ENCODE results near the gene SYS1. TPM values are rescaled to one million over a fixed set of nuclear protein-coding genes. Genes with fewer than 3 reads are reported as not detected.
A peak's percentile ranks its signal among the peaks of the same experiment; 100 is the strongest.

SYS1 gene
- total and polyA plus RNA-seq, 2 of the 8 experiments (the other 6 are each of a cell fraction or from before 2014, with no cell fraction given): 19.6 to 50.8 TPM

DNA sequence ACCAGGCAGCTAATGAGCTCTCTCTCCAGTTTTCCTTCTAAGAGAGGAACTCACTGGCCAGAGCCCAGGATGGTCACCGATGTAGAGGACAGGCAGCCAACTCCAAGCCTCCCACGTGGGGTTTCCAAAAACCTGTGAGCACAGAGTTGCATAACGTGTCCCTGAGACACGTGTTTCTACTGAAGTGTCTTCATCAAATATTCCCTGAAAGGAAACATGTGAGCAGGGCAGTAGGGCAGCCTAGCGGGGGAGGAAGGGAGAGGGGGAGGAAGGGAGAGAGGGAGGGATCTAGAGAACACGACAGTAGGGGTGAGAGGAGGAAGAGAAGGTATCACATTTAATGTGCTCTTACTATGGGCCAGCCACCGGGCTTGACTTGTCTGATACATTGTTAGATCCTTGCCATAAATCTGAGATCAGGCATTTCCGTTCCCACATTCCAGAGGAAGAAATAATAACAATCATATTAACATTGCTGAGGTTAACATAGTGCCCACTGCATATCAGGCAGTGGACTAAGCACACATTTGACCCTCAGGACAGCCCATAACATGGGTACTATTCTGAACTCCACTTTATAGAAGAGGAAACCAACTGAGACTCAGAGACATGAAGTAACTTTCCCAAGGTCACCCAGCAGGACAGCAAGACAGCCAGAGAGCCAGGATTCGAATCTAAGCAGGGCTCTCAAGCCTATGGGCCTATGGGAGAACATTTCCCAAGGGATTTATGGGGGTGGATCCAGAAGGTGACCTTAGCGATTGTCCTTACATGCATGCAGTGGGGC is 4.5 kb upstream of the SYS1 start:
- CTCF ChIA-PET (ENCODE audit: partially characterized antibody): interaction anchor here (0.9 to 6.8 kb wide), 12 partner anchors 11 to 92 kb away, joined by 3 to 85 read pairs (median 7); partner anchors contain the start of genes MATN4, SDC4 and TP53TG5
- no peak for DNase-seq (ENCODE audit: low read depth in 1 of 2, low spot score in 2 of 2)
- TF ChIP-seq BCL11A (IDR thresholded peaks at IDR 0.05; ENCODE audit: low read depth in 2 of 2, low read length in 2 of 2): no peak
- no peak for TF ChIP-seq RBBP5 (IDR thresholded peaks at IDR 0.05; ENCODE audit: borderline replicate concordance, low read depth, low read length)
- TF ChIP-seq, protein P1, sequence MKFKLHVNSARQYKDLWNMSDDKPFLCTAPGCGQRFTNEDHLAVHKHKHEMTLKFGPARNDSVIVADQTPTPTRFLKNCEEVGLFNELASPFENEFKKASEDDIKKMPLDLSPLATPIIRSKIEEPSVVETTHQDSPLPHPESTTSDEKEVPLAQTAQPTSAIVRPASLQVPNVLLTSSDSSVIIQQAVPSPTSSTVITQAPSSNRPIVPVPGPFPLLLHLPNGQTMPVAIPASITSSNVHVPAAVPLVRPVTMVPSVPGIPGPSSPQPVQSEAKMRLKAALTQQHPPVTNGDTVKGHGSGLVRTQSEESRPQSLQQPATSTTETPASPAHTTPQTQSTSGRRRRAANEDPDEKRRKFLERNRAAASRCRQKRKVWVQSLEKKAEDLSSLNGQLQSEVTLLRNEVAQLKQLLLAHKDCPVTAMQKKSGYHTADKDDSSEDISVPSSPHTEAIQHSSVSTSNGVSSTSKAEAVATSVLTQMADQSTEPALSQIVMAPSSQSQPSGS (IDR thresholded peaks at IDR 0.05; ENCODE audit: low read length): no peak
- no peak for TF ChIP-seq JUND (IDR thresholded peaks at IDR 0.05; ENCODE audit: low read length)
- no peak for TF ChIP-seq SP2 (IDR thresholded peaks at IDR 0.05; ENCODE audit: low read length)
- no peak for TF ChIP-seq HDAC2 (IDR thresholded peaks at IDR 0.05; ENCODE audit: borderline replicate concordance in 1 of 2, low read depth in 2 of 2, low read length in 2 of 2)
- TF ChIP-seq SUZ12 (IDR thresholded peaks at IDR 0.05; ENCODE audit: low read length): no peak
- TF ChIP-seq POU5F1 (IDR thresholded peaks at IDR 0.05; ENCODE audit: low read depth, low read length): no peak
- TF ChIP-seq HDAC6 (IDR thresholded peaks at IDR 0.05; ENCODE audit: low read depth, low read length): no peak
- no peak for TF ChIP-seq NANOG (IDR thresholded peaks at IDR 0.05; ENCODE audit: insufficient read depth, low read depth, low read length, poor library complexity, severe bottlenecking)

More for the DNA sequence above, 4.5 kb upstream of the SYS1 start:
- H3K27me3 ChIP-seq (replicated peaks in 1 of 4; ENCODE audit: control insufficient read depth in 3 of 4, extremely low read depth in 1 of 4, insufficient read depth in 3 of 4, low read length in 3 of 4): no peaks in the 10 kb centered on the region
- no peak overlapping the region for H2AK5ac ChIP-seq (ENCODE audit: low read depth, low read length)
- H4K20me1 ChIP-seq (replicated peaks in 1 of 2; ENCODE audit: control insufficient read depth in 1 of 2, insufficient read depth in 2 of 2, low read length in 2 of 2): no peaks in the 10 kb centered on the region
- H3K4me3 ChIP-seq (ENCODE audit: extremely low read depth in 1 of 4, insufficient read depth in 2 of 4, low read depth in 3 of 4, low read length in 4 of 4): peak overlapping the region in 1 of 4 experiments; percentile 22; a peak in 1 of 8 replicates
- no peak overlapping the region; a peak in 1 of 4 replicates for H3K4me2 ChIP-seq (ENCODE audit: insufficient read depth in 1 of 2, low read depth in 2 of 2, low read length in 2 of 2)
- H3K27ac ChIP-seq (ENCODE audit: low read depth, low read length): no peak overlapping the region
- H3K4ac ChIP-seq (replicated peaks; ENCODE audit: insufficient read length, low read depth, low read length): no peak overlapping the region
- H3K23ac ChIP-seq (ENCODE audit: insufficient read length): no peak overlapping the region
- H3K14ac ChIP-seq (ENCODE audit: insufficient read length): no peak overlapping the region
- WGBS, 2 experiments (ENCODE audit: extremely low coverage in 1 of 2, insufficient coverage in 1 of 2, insufficient read length in 1 of 2, insufficient replicate concordance in 2 of 2, low coverage in 1 of 2, low lambda C conversion rate in 2 of 2, missing lambda C conversion rate in 1 of 2): 72% methylated on average over 10 of the region's 10 CpGs; no CpG with 5 or more reads in 1 of the 2 experiments
- H3K9me3 ChIP-seq (ENCODE audit: insufficient read depth in 2 of 2, low read depth in 1 of 2, low read length in 1 of 2): no peaks in the 10 kb centered on the region
- H3K4me1 ChIP-seq (replicated peaks in 1 of 4; ENCODE audit: control insufficient read depth in 3 of 4, insufficient read depth in 4 of 4, low read length in 3 of 4): peaks cover 2 to 11% (median 7%) of the 10 kb centered on the region in 4 experiments; a peak in 4 of 7 replicates
- H2BK5ac ChIP-seq (ENCODE audit: low read depth, low read length): no peak overlapping the region
- H3K56ac ChIP-seq (replicated peaks; ENCODE audit: insufficient read length, low read depth, low read length): no peak overlapping the region
- H3K18ac ChIP-seq (ENCODE audit: extremely low read depth, low read length): no peak overlapping the region
- H3K79me2 ChIP-seq (ENCODE audit: control insufficient read depth in 1 of 2, insufficient read depth in 2 of 2, low read length in 2 of 2): no peaks in the 10 kb centered on the region
- H3K79me1 ChIP-seq (ENCODE audit: low read depth, low read length): no peaks in the 10 kb centered on the region
- no peak overlapping the region for H4K8ac ChIP-seq (ENCODE audit: extremely low read depth, insufficient read depth, low read length)
- no peak overlapping the region for H2BK12ac ChIP-seq (ENCODE audit: low read depth, low read length)
- peaks cover 4% of the 10 kb centered on the region for H3K23me2 ChIP-seq (ENCODE audit: low read depth, low read length)
- no peak overlapping the region for H4K5ac ChIP-seq (ENCODE audit: insufficient read length, low read depth, low read length)
- no peak for FAIRE-seq
- no peak overlapping the region for H2BK15ac ChIP-seq (ENCODE audit: low read length)
- no peaks in the 10 kb centered on the region for H3K36me3 ChIP-seq (ENCODE audit: control insufficient read depth in 2 of 4, insufficient read depth in 4 of 4, low read length in 3 of 4)
- POLR2A ChIA-PET (ENCODE audit: partially characterized antibody): interaction anchor here (1.2 to 13.2 kb wide), 7 partner anchors 8 to 48 kb away, joined by 3 to 113 read pairs (median 5); partner anchors contain the start of gene SDC4
- no peak overlapping the region for H2BK120ac ChIP-seq (replicated peaks; ENCODE audit: low read depth, low read length)
- no peak overlapping the region for H2BK20ac ChIP-seq (ENCODE audit: low read length)
- peak overlapping the region in 1 of 4 experiments; percentile 22; a peak in 1 of 7 replicates for H3K9ac ChIP-seq (replicated peaks in 1 of 4; ENCODE audit: extremely low read depth in 1 of 4, low read depth in 3 of 4, low read length in 3 of 4)
- no peak overlapping the region for H4K91ac ChIP-seq (replicated peaks; ENCODE audit: insufficient read length, low read length)
- H2AFZ ChIP-seq (ENCODE audit: low read length): peak overlapping the region; percentile 84

Measured in H1 (cell line).